HG03457 (cell line): ENCODE measurements around the gene CRYGD.

Experiments
- ATAC-seq: cut with Tn5 transposase; IDR thresholded peaks from one replicate; pipeline ENCODE4 v1.9.1; 2021; ENCODE audit warnings: moderate number of reproducible peaks; ENCODE audit not compliant: unreplicated experiment

CRYGD gene

GRCh38 chr2:208090420-208090819, 33.9 kb downstream of the CRYGD start:
- ATAC-seq: no peak

GRCh38 chr2:208086029-208086428, 38.3 kb downstream of the CRYGD start:
- ATAC-seq: no peak

GRCh38 chr2:208083807-208084206, 40.5 kb downstream of the CRYGD start:
- no peak for ATAC-seq

GRCh38 chr2:208077276-208077675, 47.0 kb downstream of the CRYGD start:
- no peak for ATAC-seq

- no peak for ATAC-seq
Observed at GRCh38 chr2:208074610-208075356, 49.5 kb downstream of the CRYGD start.

- ATAC-seq: no peak
Observed at GRCh38 chr2:208072250-208072892, 52.0 kb downstream of the CRYGD start.
